Spleen (tissue), 11 donors: ENCODE data around the gene CD38. TPM values are rescaled to one million over a fixed set of nuclear protein-coding genes. Genes with fewer than 3 reads are reported as not detected.
A peak's percentile ranks its signal among the peaks of the same experiment; 100 is the strongest.

Experiments used
- DNase-seq: peaks from one replicate; pipeline ENCODE4 v3.0.0-alpha.2; 2020
- H3K27ac ChIP-seq, 8 donors: fragments of 200-600 bp; sonication (generic) in 7 of 8; 1 replicate in 4 of 8; 2 replicates in 4 of 8; pipeline versions ENCODE4 v1.5.0 to v1.8.0; 2016 to 2021; ENCODE audit warnings: inconsistent platforms in 4 of 8, mild to moderate bottlenecking in 4 of 8, moderate library complexity in 1 of 8
- H3K27me3 ChIP-seq, 7 donors: fragments of 200-600 bp; sonication (generic) in 6 of 7; replicated peaks in 1 of 7; 1 replicate in 4 of 7; 2 replicates in 3 of 7; pipeline versions ENCODE4 v1.5.0 to v1.8.0; 2016 to 2021; ENCODE audit warnings: inconsistent platforms in 3 of 7, mild to moderate bottlenecking in 1 of 7
- H3K36me3 ChIP-seq, 6 donors: fragments of 200-600 bp; sonication (generic) in 5 of 6; 1 replicate in 4 of 6; 2 replicates in 2 of 6; pipeline versions ENCODE4 v1.5.0 to v1.8.0; 2016 to 2021; ENCODE audit warnings: inconsistent platforms in 2 of 6
- H3K4me1 ChIP-seq, 6 donors: fragments of 200-600 bp; sonication (generic) in 5 of 6; 1 replicate in 3 of 6; 2 replicates in 3 of 6; pipeline versions ENCODE4 v1.5.0 to v1.8.0; 2016 to 2021; ENCODE audit warnings: inconsistent platforms in 3 of 6
- H3K4me3 ChIP-seq, 8 donors: fragments of 200-600 bp; sonication (generic) in 7 of 8; 1 replicate in 4 of 8; 2 replicates in 4 of 8; pipeline versions ENCODE4 v1.5.0 to v1.8.0; 2016 to 2021; ENCODE audit warnings: inconsistent platforms in 4 of 8, mild to moderate bottlenecking in 4 of 8, moderate library complexity in 2 of 8
- H3K9me3 ChIP-seq, 8 donors: fragments of 200-600 bp; sonication (generic) in 7 of 8; 1 replicate in 4 of 8; 2 replicates in 4 of 8; pipeline versions ENCODE4 v1.5.0 to v1.8.0; 2016 to 2021; ENCODE audit warnings: inconsistent platforms in 4 of 8
- CTCF ChIP-seq, 11 experiments: fragments of 200-600 bp in 7 of 11; fragments of 450-650 bp in 4 of 11; sonication (generic) in 4 of 11; IDR thresholded peaks in 8 of 11; conservative IDR thresholded peaks in 3 of 11; 1 replicate in 7 of 11; 2 replicates in 4 of 11; pipeline versions ENCODE4 v1.4.0 to v1.8.0; 2016 to 2021; ENCODE audit warnings: antibody characterized with exemption in 11 of 11, inconsistent platforms in 4 of 11, mild to moderate bottlenecking in 1 of 11
- POLR2A ChIP-seq, 3 donors: fragments of 450-650 bp; IDR thresholded peaks; one replicate each; pipeline ENCODE4 v1.5.1; 2017; ENCODE audit warnings: antibody characterized with exemption in 3 of 3, mild to moderate bottlenecking in 1 of 3
- POLR2AphosphoS5 ChIP-seq, 3 donors: sonication (generic); formaldehyde crosslinking; IDR thresholded peaks; one replicate each; pipeline ENCODE4 v1.5.1; 2017; ENCODE audit warnings: antibody characterized with exemption in 3 of 3
- WGBS, 5 donors: extraction: QIAGEN DNeasy Blood & Tissue Kit in 3 of 5; methylation state at CpG; one replicate each; pipeline versions ENCODE4 v1.1.5 to v1.1.7; 2013 to 2018; 5-methylcytosine and 5-hydroxymethylcytosine counted together
- intact Hi-C: fragments of 100-400 bp; cut with DNase I; formaldehyde crosslinking; loops from one replicate; pipeline ENCODE4 v1.15.0; 2023; ENCODE audit warnings: low total_unique reads
- polyA plus RNA-seq, 3 donors: library from polyadenylated mRNA; stranded (reverse); fragments of 200-250 nt; gene quantifications; one replicate each; pipeline ENCODE4 v1.2.1, GENCODE V29; 2013
- total RNA-seq, 7 donors: library from RNA; depleted of rRNA in 3 of 7; stranded (reverse); fragments of >200 nt in 3 of 7; fragmentation: NEBNext Ultra II Directional in 4 of 7; extraction: Animal tissue kit (Norgen Biotek cat#: 25700) in 4 of 7; gene quantifications; one replicate each; pipeline versions ENCODE4 v1.1.0 to v1.2.1, GENCODE V29; 2016 to 2021
- donor health status: healthy with polysubstance abuse.
- donor health status: DM: no; HTN: no; CAD: no; lungs with moderate emphysema.
- donor health status: DM: no; HTN: no; CAD: no.
- donor health status: Bipolar disorder and iron deficiency.
- donor health status: healthy.
- donor health status: DM: no; HTN: no; CAD: no.
- donor health status: DM: yes; HTN: yes; CAD: no.

Gene CD38
- total and polyA plus RNA-seq, 10 donors = 4.9 to 92.9 (median 54.4) TPM

GRCh38 chr4:15736514-15737050 is 41.5 kb upstream of the CD38 start:
- Histone ChIP-seq H3K36me3 (peaks cover 0 to 50% (median 0%) of the 10 kb centered on the region in 6 donors), H3K9me3 (peaks cover 0 to 12% (median 8%) of the 10 kb centered on the region in 8 donors), H3K4me3 (no peak overlapping the region), H3K27me3 (no peaks in the 10 kb centered on the region), H3K4me1 (no peaks in the 10 kb centered on the region), H3K27ac (no peak overlapping the region)
- TF ChIP-seq CTCF (IDR thresholded peaks at IDR 0.05 in 8 of 11, conservative IDR thresholded peaks at IDR 0.05 in 3 of 11) (no peak), POLR2A (IDR thresholded peaks at IDR 0.05) (no peak), POLR2AphosphoS5 (IDR thresholded peaks at IDR 0.05) (no peak)
- intact Hi-C loops = loop anchor here (10.0 kb wide), 1 partner anchor 68 kb away; no protein-coding TSS in a partner anchor
- no peak for DNase-seq
- WGBS, 5 donors = 69 to 91% (median 86%) methylated on average over 4 of the region's 4 CpGs

GRCh38 chr4:15737255-15737654 is 40.9 kb upstream of the CD38 start:
- intact Hi-C loops = loop anchor here (10.0 kb wide), 1 partner anchor 68 kb away; no protein-coding TSS in a partner anchor
- 61 to 75% (median 67%) methylated on average over 3 of the region's 3 CpGs for WGBS, 5 donors
- H3K27me3 ChIP-seq = no peaks in the 10 kb centered on the region
- peaks cover 0 to 44% (median 0%) of the 10 kb centered on the region in 6 donors for H3K36me3 ChIP-seq
- TF ChIP-seq POLR2AphosphoS5 (IDR thresholded peaks at IDR 0.05) (no peak), CTCF (IDR thresholded peaks at IDR 0.05 in 8 of 11, conservative IDR thresholded peaks at IDR 0.05 in 3 of 11) (peak in 4 of 11 experiments; percentile 14 to 26 (median 18))
- H3K27ac ChIP-seq = no peak overlapping the region
- peaks cover 0 to 18% (median 15%) of the 10 kb centered on the region in 8 donors for H3K9me3 ChIP-seq
- H3K4me3 ChIP-seq = no peak overlapping the region
- H3K4me1 ChIP-seq = no peaks in the 10 kb centered on the region
- no peak for DNase-seq

- DNase-seq = no peak
- TF ChIP-seq CTCF (IDR thresholded peaks at IDR 0.05 in 8 of 11, conservative IDR thresholded peaks at IDR 0.05 in 3 of 11) = no peak
- no peak for TF ChIP-seq POLR2A (IDR thresholded peaks at IDR 0.05)
- no peak for TF ChIP-seq POLR2AphosphoS5 (IDR thresholded peaks at IDR 0.05)
- intact Hi-C loops = loop anchor here (10.0 kb wide), 1 partner anchor 66 kb away; no protein-coding TSS in a partner anchor
- Histone ChIP-seq H3K27ac (no peak overlapping the region), H3K4me1 (no peaks in the 10 kb centered on the region), H3K27me3 (no peaks in the 10 kb centered on the region), H3K36me3 (peaks cover 0 to 28% (median 0%) of the 10 kb centered on the region in 6 donors), H3K9me3 (peaks cover 0 to 30% (median 22%) of the 10 kb centered on the region in 8 donors), H3K4me3 (no peak overlapping the region)
- 60 to 94% (median 83%) methylated on average over 1 of the region's 1 CpG for WGBS, 5 donors
Measured at GRCh38 chr4:15738877-15739276, 39.3 kb upstream of the CD38 start.

- WGBS, 5 donors = 63 to 82% (median 77%) methylated on average over 11 of the region's 11 CpGs
- no peak for TF ChIP-seq POLR2A (IDR thresholded peaks at IDR 0.05)
- no peak for TF ChIP-seq CTCF (IDR thresholded peaks at IDR 0.05 in 8 of 11, conservative IDR thresholded peaks at IDR 0.05 in 3 of 11)
- TF ChIP-seq POLR2AphosphoS5 (IDR thresholded peaks at IDR 0.05) = no peak
- Histone ChIP-seq H3K27me3 (no peaks in the 10 kb centered on the region), H3K4me3 (no peak overlapping the region), H3K9me3 (peaks cover 0 to 31% (median 22%) of the 10 kb centered on the region in 8 donors), H3K4me1 (no peaks in the 10 kb centered on the region), H3K27ac (no peak overlapping the region), H3K36me3 (peaks cover 0 to 23% (median 0%) of the 10 kb centered on the region in 6 donors)
- intact Hi-C loops = no loop called here
- no peak for DNase-seq
Measured at GRCh38 chr4:15740764-15741404, 37.2 kb upstream of the CD38 start.
